GM10847 (cell line): ENCODE data around the gene NUP133.

ENCODE experiments used
- POLR2A ChIP-seq: IDR thresholded peaks from 2 replicates; pipeline ENCODE4 v1.6.1; 2011; ENCODE audit not compliant: insufficient read length; ENCODE audit errors: extremely low read depth

Gene NUP133

DNA sequence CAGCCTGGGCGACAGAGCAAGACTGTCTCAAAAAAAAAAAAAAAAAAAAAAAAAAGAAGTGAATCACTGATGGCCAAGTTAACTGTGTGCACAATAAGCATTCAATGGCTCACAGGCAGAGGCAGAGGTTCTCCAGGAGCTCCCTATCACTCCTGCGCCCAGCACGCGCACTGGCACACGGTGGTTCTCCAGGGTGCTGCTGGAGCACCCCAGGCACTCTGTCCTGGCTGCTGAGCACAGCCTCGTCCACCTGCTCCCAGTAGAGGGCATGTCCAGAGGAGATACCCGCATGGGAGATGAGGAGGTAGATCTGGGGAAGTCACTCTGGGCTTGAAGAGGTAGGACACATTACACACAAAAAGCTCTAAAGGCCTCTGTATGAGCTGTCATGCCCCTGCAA lies 21.5 kb upstream of the NUP133 start:
- no peak for TF ChIP-seq POLR2A

DNA sequence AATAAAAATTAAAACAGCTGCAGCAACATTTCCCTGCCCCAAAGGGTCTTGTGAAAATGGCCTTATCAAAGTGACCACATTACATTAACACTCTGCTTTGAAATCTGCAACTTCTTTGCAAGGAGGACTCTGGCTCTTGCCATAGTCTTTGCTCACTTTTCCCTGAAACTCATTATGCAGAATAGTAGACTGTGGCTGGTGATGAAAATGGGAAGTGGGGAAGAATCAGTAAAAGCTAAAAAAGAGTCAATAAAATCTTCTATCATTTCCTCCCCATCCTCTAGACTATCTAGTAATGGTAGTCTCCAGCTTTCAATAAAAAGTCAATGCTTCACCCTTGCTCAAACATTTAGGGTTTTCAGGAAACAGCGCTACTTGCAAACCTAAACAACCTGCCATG lies 18.6 kb upstream of the NUP133 start:
- no peak for TF ChIP-seq POLR2A

DNA sequence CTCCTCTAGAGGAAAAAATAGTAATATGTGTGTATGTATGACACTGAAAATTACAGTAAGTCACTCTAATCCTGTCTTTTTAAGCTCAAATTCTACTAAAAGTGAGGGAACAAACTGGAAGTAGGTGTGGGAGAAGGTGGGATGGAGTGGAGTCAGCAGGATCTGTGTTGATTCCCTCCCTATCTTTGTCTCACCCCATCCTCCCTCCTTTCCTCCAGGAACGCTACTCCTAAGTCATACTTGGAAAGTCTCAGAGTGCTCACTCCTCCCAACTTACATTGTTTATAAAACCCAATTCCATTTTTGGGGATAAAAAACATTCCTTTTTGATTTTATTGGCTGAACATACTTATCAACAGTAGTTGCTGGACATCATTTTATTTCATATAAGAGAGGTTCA lies 14.9 kb upstream of the NUP133 start:
- TF ChIP-seq POLR2A = no peak

DNA sequence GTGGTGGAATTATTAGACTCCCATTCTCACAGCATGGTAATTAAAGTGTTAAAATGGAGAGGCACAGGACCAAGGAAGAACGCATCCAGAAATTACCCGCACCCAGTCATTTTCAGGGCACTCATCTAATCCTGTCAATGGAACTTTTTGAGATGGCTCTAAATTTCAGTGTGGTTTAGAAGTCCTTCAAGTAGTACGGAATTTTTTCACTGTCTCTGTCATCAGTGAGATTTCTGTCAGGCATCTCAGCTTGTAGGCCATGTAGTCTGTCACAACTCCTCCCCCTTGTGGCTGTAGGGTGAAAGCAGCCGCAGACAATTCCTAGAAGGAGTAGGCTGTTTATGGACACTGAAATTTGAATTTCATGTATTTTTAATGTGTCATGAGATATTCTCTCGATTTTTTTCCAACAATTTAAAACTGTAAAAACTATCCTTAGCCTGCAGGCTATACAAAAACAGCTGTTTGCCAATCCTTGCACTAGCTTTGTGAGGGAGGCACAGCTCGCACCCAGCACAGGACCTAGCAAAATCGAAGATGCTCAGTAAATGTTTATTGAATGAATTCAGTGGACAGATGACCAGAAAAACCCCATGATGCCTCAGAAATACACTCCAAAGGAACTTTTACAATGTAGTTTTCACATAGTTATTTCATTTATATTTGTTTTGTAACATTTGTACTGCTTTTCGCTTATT lies 6.6 kb upstream of the NUP133 start:
- no peak for TF ChIP-seq POLR2A

DNA sequence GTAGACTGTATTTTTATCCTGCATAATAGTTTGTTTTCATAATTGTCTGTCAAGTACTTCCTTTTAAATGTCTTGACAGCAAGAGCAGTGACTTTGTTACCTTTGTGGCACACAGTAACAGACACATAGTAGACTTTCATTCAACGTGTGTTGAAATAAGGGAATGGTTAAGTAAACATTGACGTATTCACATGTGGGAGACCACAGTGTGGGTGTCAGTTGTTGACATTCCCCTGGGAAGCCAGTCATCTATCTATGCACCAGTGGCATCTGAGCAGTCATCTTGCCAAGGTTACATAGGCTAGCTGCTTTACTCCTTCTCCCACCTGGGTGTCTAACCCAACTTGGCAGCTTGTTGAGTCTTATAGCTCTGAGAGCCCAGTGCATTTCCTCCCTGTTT lies 1.4 kb upstream of the NUP133 start:
- no peak for TF ChIP-seq POLR2A

DNA sequence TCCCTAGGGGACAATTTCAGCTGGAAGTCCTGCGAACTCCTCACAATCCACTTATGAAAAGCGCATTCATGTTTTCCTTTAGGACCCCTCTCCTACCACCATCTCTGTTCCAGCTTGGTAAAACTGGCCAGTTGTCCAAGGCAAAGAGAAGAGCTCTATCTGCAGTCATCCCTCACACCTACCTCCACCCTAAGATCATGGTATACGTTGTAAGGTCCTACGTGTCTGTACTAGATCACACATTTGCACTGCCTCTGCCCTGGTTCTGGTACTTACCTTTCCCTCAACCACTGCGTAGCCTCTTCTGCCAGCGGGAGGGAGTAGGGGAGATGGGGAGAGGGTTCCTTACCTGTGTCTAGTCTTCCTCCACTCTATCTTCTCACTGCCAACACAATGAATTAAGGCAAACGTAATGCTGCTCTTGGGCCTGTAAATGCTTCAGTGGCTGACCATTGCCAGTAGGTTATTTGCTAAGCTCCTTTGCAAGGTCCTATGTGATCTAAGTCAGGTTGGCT lies 739 bp upstream of the NUP133 start:
- TF ChIP-seq POLR2A = no peak

DNA sequence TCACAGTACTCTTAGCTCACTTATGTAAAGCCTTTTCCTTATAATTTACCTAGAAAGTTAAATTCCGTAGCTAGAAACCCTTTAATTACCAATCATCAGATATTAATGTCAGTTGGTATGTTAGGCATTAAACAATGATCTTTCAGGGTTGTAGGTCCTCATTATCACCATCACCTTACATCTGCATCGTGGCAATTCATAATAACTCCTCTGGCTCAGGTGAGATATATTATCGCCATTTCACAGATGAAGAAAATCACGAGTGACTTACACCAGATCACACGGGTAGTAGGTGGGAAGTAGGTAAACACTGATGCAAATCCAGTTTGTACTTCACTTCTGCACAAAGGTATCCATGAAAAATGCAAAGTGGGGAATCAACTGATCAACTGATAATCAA lies 639 bp downstream of the NUP133 start:
- TF ChIP-seq POLR2A = no peak

DNA sequence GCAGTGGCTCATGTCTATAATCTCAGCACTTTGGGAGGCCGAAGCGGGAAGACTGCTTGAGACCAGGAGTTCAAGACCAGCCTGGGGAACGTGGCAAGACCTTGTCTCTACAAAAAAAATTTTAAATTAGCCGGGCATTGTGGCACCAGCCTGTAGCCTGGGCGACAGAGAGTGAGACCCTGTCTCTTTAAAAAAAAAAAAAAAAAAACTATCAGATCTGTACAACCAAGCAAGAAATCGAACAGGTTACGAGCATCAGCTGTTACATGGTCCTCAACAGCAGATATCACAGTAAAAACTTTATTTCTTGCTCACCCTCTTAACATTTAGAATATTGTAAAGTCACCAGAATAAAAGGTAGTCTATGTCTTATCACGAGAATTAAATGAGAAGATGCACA lies 1.5 kb downstream of the NUP133 start:
- no peak for TF ChIP-seq POLR2A

DNA sequence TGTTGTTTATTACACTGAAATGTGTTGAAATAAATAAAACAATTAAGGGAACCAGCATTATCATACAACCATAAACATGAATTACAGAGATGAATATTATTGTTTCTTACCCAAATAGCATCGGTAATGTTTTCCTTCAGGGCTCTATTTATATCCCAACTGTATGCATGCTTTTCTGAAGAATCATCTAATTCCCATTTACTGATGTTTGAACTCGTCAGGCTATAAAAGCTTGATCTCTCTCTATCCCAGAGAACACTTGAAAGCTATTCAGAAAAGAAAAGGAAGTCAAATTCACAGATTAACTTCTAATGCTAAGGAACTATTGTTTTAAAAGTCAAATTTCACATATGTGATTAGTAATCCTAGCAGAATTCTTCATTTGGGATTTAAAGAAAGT lies 12.4 kb downstream of the NUP133 start:
- no peak for TF ChIP-seq POLR2A

DNA sequence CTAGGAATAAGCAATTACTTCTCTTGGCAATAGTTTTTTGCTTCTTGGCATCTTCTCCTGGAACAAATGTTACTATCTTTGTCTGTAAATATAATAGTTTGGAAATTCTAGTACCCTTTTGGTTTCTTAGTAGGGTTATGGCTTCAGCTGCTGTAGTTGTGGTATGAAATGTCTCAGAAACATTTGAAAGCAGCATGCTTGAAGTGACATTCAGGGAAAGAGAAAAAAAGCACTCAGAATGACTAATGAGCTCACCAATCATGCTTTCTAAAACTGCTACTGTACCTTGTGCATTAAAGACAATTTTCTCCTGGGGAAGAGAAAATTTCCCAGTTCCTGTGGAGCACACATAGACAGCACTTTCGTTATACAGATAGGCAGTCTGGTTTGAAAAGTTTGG lies 21.0 kb downstream of the NUP133 start:
- TF ChIP-seq POLR2A = no peak

DNA sequence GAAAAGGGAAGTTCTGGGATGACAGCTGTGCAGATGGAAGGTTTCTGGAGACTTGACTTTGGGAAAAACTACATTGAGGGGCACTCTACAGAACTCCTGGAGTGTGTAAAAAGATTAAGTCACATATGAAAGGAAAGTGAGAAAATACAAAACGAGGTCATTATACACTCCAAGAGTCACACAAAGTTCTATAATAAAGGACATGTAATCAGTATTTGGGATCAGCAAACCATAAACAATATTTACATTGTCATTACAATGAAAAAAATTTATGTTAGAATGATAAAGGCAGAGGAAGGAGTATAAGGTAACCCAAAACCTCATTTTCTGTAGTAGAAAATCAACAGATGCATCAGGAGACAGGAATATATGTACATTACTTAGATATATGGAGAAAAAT lies 22.8 kb downstream of the NUP133 start:
- no peak for TF ChIP-seq POLR2A

DNA sequence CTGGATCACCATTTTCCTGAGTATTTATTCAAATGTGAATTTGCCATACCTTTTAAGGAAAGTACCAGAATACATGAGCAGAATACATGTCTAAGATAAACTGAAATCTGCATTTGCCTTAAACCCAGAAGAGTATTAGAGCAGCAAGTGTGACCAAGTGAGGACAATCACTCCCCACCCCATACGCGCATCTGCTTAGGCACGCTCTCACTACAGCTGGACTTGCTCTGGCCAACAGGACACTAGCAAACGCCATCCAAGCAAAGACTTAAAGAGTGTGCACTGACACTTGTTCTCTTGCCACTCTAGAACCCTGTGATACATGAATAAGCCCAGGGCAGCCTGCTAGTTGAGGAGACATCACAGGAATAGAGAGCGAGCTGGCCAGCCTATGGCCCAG lies 25.6 kb downstream of the NUP133 start:
- TF ChIP-seq POLR2A = no peak

DNA sequence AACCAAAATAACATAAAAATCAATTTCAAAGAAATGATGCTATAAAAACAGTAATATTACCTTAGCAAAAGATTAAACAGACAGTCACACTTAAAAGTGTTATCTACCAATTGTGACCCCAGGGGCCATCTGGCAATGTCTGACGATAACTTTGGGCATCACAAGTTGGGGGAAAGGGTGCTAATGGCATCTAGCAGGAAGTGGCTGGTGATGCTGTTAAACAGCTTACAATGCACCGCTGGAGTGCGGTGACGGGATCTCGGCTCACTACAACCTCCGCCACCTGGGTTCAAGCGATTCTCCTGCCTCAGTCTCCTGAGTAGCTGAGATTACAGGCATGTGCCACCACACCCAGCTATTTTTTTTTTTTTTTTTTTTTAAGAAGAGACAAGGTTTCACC lies 27.6 kb downstream of the NUP133 start:
- TF ChIP-seq POLR2A = no peak

DNA sequence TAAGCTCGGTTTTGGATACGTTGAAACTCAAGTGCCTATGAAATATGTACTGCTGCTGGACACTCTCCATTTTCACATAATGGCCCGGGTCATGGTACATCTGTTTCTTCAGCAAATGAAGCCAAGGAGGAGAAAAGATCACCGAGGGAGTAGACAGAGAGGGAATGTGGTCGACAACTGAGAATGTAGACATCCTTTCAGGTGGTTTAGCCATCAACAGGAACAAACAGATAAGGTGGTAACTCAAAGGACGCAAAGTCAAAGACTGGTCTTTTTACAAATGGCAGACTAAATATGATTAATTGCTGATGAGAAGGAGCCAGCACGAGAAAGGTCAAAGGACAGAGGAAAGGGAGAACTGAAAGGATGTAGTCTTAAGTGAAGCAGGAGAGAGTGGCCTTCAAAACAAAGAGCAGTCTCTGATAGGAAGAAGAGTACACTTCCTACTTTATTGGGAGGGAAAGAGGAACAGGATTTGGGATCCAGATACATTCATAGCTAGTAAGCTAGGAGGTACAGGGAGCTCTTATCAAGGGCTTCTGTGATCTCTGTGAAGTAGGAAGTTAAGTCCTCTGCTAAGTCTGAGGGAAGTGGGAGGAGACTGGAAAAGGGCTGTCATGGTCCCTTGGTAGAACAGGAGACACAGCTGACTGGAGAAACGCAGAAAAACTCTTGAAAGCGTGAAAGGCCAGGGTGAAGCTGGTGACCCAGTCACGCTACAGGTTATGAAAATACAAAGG lies 28.3 kb downstream of the NUP133 start:
- TF ChIP-seq POLR2A = no peak

DNA sequence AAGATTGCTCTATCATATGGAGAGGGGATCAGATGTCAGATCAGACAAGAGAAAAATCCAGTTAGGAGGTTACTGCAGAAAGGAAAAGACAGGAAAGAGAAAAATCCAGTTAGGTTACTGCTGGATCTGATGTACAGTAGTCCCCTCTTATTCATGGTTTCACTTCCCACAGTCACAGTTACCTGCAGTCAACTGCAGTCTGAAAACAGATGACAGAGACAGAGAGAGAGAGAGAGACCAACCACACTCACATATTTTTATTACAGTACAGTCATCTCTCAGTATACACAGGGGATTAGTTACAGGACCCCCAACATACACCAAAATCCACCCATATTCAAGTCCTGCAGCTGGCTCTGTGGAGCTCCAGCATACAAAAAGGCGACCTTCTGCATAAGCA lies 29.3 kb downstream of the NUP133 start:
- TF ChIP-seq POLR2A = no peak

DNA sequence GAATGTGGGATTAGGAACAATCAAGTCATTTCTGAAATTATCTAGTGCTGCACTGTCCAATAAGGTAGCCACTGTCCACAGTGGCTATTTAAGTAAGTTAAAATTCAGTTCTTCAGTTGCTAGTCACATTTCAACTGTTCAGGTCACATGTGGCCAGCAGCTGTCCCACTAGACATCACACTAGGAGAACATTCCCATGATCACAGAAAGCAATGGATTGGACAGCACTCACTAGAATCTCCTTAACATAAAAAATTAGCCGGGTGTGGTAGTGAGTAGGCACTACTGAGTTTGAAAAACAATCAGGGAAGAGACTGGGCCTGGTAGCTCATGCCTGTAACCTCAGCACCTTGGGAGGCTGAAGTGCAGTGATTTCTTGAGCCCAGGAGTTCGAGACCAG lies 33.6 kb downstream of the NUP133 start:
- no peak for TF ChIP-seq POLR2A

DNA sequence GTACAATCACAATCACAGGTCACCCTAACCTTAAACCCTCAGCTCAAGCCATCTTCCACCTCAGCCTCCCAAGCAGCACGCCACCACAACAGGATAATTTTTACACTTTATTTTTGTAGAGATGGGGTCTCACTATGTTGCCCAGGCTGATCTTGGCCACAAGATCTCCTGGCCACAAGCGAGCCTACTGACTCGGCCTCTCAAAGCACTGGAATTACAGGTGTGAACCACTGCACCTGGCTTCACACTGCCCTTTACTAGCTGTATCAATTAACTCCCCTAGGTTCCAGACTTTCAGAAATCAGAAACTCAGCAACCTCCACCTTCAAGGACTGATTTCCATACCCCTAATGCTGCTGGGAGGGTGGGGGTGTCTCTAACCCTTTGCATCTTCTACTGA lies 37.0 kb downstream of the NUP133 start:
- TF ChIP-seq POLR2A = no peak
